Sigmoid colon (tissue), 3 donors: ENCODE results near the gene FAT4.

Experiments
- CTCF ChIP-seq, 4 experiments: fragments of 450-650 bp in 3 of 4; fragments of 200-600 bp in 1 of 4; IDR thresholded peaks; one replicate each; pipeline ENCODE4 v1.5.1; 2016 to 2019; ENCODE audit warnings: antibody characterized with exemption in 4 of 4, mild to moderate bottlenecking in 3 of 4, moderate library complexity in 2 of 4
- POLR2A ChIP-seq, 2 donors: fragments of 450-650 bp; IDR thresholded peaks; one replicate each; pipeline ENCODE4 v1.6.1; 2016; ENCODE audit warnings: antibody characterized with exemption in 2 of 2, mild to moderate bottlenecking in 2 of 2, moderate library complexity in 2 of 2

GRCh38 chr4:125319311-125319710, 4.6 kb downstream of the FAT4 start:
- TF ChIP-seq CTCF (IDR thresholded peaks at IDR 0.05) (no peak), POLR2A (IDR thresholded peaks at IDR 0.05) (no peak)
